ENCODE results near the gene ZNF883. TPM values are rescaled to one million over a fixed set of nuclear protein-coding genes. Genes with fewer than 3 reads are reported as not detected.

The ZNF883 gene
- total and polyA plus RNA-seq, 2 of the 8 experiments (the other 6 are each of a cell fraction or from before 2014, with no cell fraction given) = 6.1 to 20.2 TPM

- Histone ChIP-seq H3K79me1 (ENCODE audit: low read depth, low read length) (no peaks in the 10 kb centered on the region), H3K4me3 (ENCODE audit: extremely low read depth in 1 of 4, insufficient read depth in 2 of 4, low read depth in 3 of 4, low read length in 4 of 4) (no peak overlapping the region), H2AFZ (ENCODE audit: low read length) (no peak overlapping the region), H3K4me1 (replicated peaks in 1 of 4; ENCODE audit: control insufficient read depth in 3 of 4, insufficient read depth in 4 of 4, low read length in 3 of 4) (no peaks in the 10 kb centered on the region), H3K23me2 (ENCODE audit: low read depth, low read length) (no peaks in the 10 kb centered on the region), H2AK5ac (ENCODE audit: low read depth, low read length) (no peak overlapping the region), H2BK20ac (ENCODE audit: low read length) (no peak overlapping the region), H3K23ac (ENCODE audit: insufficient read length) (no peak overlapping the region), H4K5ac (ENCODE audit: insufficient read length, low read depth, low read length) (no peak overlapping the region), H3K4ac (replicated peaks; ENCODE audit: insufficient read length, low read depth, low read length) (no peak overlapping the region), H3K56ac (replicated peaks; ENCODE audit: insufficient read length, low read depth, low read length) (no peak overlapping the region), H3K14ac (ENCODE audit: insufficient read length) (no peak overlapping the region), H4K8ac (ENCODE audit: extremely low read depth, insufficient read depth, low read length) (no peak overlapping the region), H3K79me2 (ENCODE audit: control insufficient read depth in 1 of 2, insufficient read depth in 2 of 2, low read length in 2 of 2) (no peaks in the 10 kb centered on the region), H4K20me1 (replicated peaks in 1 of 2; ENCODE audit: control insufficient read depth in 1 of 2, insufficient read depth in 2 of 2, low read length in 2 of 2) (no peaks in the 10 kb centered on the region), H3K18ac (ENCODE audit: extremely low read depth, low read length) (no peak overlapping the region), H3K36me3 (ENCODE audit: control insufficient read depth in 2 of 4, insufficient read depth in 4 of 4, low read length in 3 of 4) (no peaks in the 10 kb centered on the region), H3K27me3 (replicated peaks in 1 of 4; ENCODE audit: control insufficient read depth in 3 of 4, extremely low read depth in 1 of 4, insufficient read depth in 3 of 4, low read length in 3 of 4) (peaks cover 0 to 15% (median under 1%) of the 10 kb centered on the region in 4 experiments; a peak in 3 of 7 replicates), H3K27ac (ENCODE audit: low read depth, low read length) (no peak overlapping the region), H4K91ac (replicated peaks; ENCODE audit: insufficient read length, low read length) (no peak overlapping the region), H2BK5ac (ENCODE audit: low read depth, low read length) (no peak overlapping the region), H2BK15ac (ENCODE audit: low read length) (no peak overlapping the region), H3K9ac (replicated peaks in 1 of 4; ENCODE audit: extremely low read depth in 1 of 4, low read depth in 3 of 4, low read length in 3 of 4) (no peak overlapping the region), H3K9me3 (ENCODE audit: insufficient read depth in 2 of 2, low read depth in 1 of 2, low read length in 1 of 2) (no peaks in the 10 kb centered on the region), H3K4me2 (ENCODE audit: insufficient read depth in 1 of 2, low read depth in 2 of 2, low read length in 2 of 2) (no peak overlapping the region), H2BK120ac (replicated peaks; ENCODE audit: low read depth, low read length) (no peak overlapping the region), H2BK12ac (ENCODE audit: low read depth, low read length) (no peak overlapping the region)
- ChIA-PET POLR2A (ENCODE audit: partially characterized antibody) (no interaction called here), CTCF (ENCODE audit: partially characterized antibody) (interaction anchor here (1.3 to 10.7 kb wide), 3 partner anchors 12 to 30 kb away, joined by 3 to 55 read pairs (median 47); no protein-coding TSS in a partner anchor)
- DNase-seq (ENCODE audit: low read depth in 1 of 2, low spot score in 2 of 2) (no peak), FAIRE-seq (no peak)
- TF ChIP-seq ATF3 (IDR thresholded peaks at IDR 0.05; ENCODE audit: insufficient read depth, low read depth, low read length) = no peak
- no peak for TF ChIP-seq GTF2F1 (IDR thresholded peaks at IDR 0.05; ENCODE audit: borderline replicate concordance, low read depth, low read length)
- TF ChIP-seq SIN3A (conservative IDR thresholded peaks at IDR 0.05 in 1 of 2, IDR thresholded peaks at IDR 0.05 in 1 of 2; ENCODE audit: low read depth in 1 of 2, low read length in 2 of 2) = no peak
These were observed 72.6 kb downstream of the ZNF883 start for GRCh38 chr9:112939418-112939817.
